GM12878 (cell line): ENCODE data around the gene COL19A1. TPM values are rescaled to one million over a fixed set of nuclear protein-coding genes. Genes with fewer than 3 reads are reported as not detected.
A peak's percentile ranks its signal among the peaks of the same experiment; 100 is the strongest.

Source experiments
- ATAC-seq: fragments of 200-7000 bp; cut with Tn5 transposase; 3 replicates; pipeline ENCODE4 v1.9.1; 2020; ENCODE audit warnings: mild to moderate bottlenecking, moderate library complexity
- Bru-seq: library from RNA; stranded (reverse); fragments of 400-500 nt; gene quantifications from one replicate; lab custom pipeline; 2021; lab: Mats Ljungman, UMichigan
- BruChase-seq, 2 experiments: library from RNA; stranded (reverse); fragments of 400-500 nt; gene quantifications; one replicate each; lab custom pipeline; 2021; lab: Mats Ljungman, UMichigan
- BruUV-seq: library from RNA; stranded (reverse); fragments of 400-500 nt; replicated peaks from 2 replicates; lab custom pipeline; 2021; lab: Mats Ljungman, UMichigan
- CTCF ChIA-PET: fragments of 300-600 bp; sonication (Branson Sonifier 250); formaldehyde crosslinking; extraction: SDS; loops from one replicate; lab custom pipeline; 2021; ENCODE audit warnings: inconsistent platforms; lab: Yijun Ruan, JAX
- POLR2A ChIA-PET: fragments of 350-600 bp; formaldehyde crosslinking; extraction: SDS; loops from one replicate; lab custom pipeline; 2021; ENCODE audit warnings: inconsistent platforms; lab: Charles Lee
- RAD21 ChIA-PET: fragments of 300-600 bp; sonication (Branson Sonifier 250); formaldehyde crosslinking; loops from one replicate; lab custom pipeline; 2023; ENCODE audit warnings: antibody characterized with exemption; ENCODE audit not compliant: unreplicated experiment; lab: Charles Lee
- SMC1A ChIA-PET: fragments of 300-600 bp; sonication (Branson Sonifier 250); formaldehyde crosslinking; loops from one replicate; lab custom pipeline; 2023; ENCODE audit not compliant: unreplicated experiment, uncharacterized antibody; lab: Charles Lee
- DNase-seq: peaks from one replicate; pipeline ENCODE4 v3.0.0-alpha.2; 2011; ENCODE audit warnings: low read depth, low spot score
- FAIRE-seq: peaks from 3 replicates; lab custom pipeline; 2011; peaks lifted over from hg19 to GRCh38; lab: Jason Lieb, UNC
- H2AFZ ChIP-seq: 2 replicates; pipeline ENCODE4 v1.6.0; 2011; ENCODE audit warnings: low read depth, low read length, control low read depth; ENCODE audit not compliant: control insufficient read depth
- H3K27ac ChIP-seq: 2 replicates; pipeline ENCODE4 v1.5.1; 2011; ENCODE audit warnings: control low read depth; ENCODE audit not compliant: control insufficient read depth, insufficient read depth
- H3K27me3 ChIP-seq, 2 experiments: replicated peaks in 1 of 2; 2 replicates each; pipeline versions ENCODE4 v1.6.0 to v1.6.1; 2011; ENCODE audit warnings: low read length in 1 of 2; ENCODE audit not compliant: control insufficient read depth in 2 of 2, insufficient read depth in 2 of 2
- H3K36me3 ChIP-seq, 2 experiments: 2 replicates each; pipeline ENCODE4 v1.5.1; 2011; ENCODE audit warnings: low read length in 1 of 2; ENCODE audit not compliant: control insufficient read depth in 2 of 2, insufficient read depth in 2 of 2
- H3K4me1 ChIP-seq: 2 replicates; pipeline ENCODE4 v1.6.1; 2011; ENCODE audit warnings: mild to moderate bottlenecking, low read length, moderate library complexity, mixed read lengths; ENCODE audit not compliant: control insufficient read depth, insufficient read depth
- H3K4me2 ChIP-seq: 2 replicates; pipeline ENCODE4 v1.6.0; 2011; ENCODE audit warnings: control low read depth; ENCODE audit not compliant: control insufficient read depth, insufficient read depth
- H3K4me3 ChIP-seq: fragments of 200-600 bp; sonication (generic); 2 replicates; pipeline ENCODE4 v1.5.1; 2016
- H3K79me2 ChIP-seq: 2 replicates; pipeline ENCODE4 v1.6.0; 2011; ENCODE audit warnings: low read length; ENCODE audit not compliant: control insufficient read depth, insufficient read depth
- H3K9ac ChIP-seq: 2 replicates; pipeline ENCODE4 v1.8.0; 2011; ENCODE audit warnings: low read length, control low read depth, mixed read lengths; ENCODE audit not compliant: control insufficient read depth, insufficient read depth
- H3K9me3 ChIP-seq: replicated peaks from 3 replicates; pipeline ENCODE4 v1.5.1; 2011; ENCODE audit warnings: mild to moderate bottlenecking, low read length; ENCODE audit not compliant: control insufficient read depth, insufficient read depth
- H4K20me1 ChIP-seq: 2 replicates; pipeline ENCODE4 v1.6.0; 2011; ENCODE audit not compliant: control insufficient read depth, insufficient read depth
- CBX5 ChIP-seq: sonication (generic); IDR thresholded peaks from 2 replicates; pipeline ENCODE4 v1.6.1; 2016; ENCODE audit warnings: low read depth, moderate library complexity, mild to moderate bottlenecking, inconsistent platforms
- CEBPB ChIP-seq, 2 experiments: fragments of 150-350 bp in 1 of 2; IDR thresholded peaks; 2 replicates each; pipeline ENCODE4 v1.6.1; 2012 to 2014; ENCODE audit warnings: low read depth in 2 of 2, low read length in 2 of 2, borderline replicate concordance in 1 of 2, inconsistent platforms in 1 of 2
- CHD4 ChIP-seq: fragments of 200-600 bp; sonication (generic); IDR thresholded peaks from 2 replicates; pipeline ENCODE4 v1.6.1; 2016; ENCODE audit warnings: mild to moderate bottlenecking
- CREB1 ChIP-seq: IDR thresholded peaks from 2 replicates; pipeline ENCODE4 v1.6.1; 2012; ENCODE audit warnings: low read depth, mild to moderate bottlenecking, inconsistent platforms
- CREM ChIP-seq: IDR thresholded peaks from 2 replicates; pipeline ENCODE4 v1.6.1; 2014; ENCODE audit warnings: antibody characterized with exemption, low read depth
- EP300 ChIP-seq, 2 experiments: fragments of 150-350 bp in 1 of 2; IDR thresholded peaks; 2 replicates each; pipeline ENCODE4 v1.6.1; 2011 to 2012; ENCODE audit warnings: low read depth in 2 of 2, low read length in 2 of 2, borderline replicate concordance in 1 of 2, improper control_type of control experiment in 1 of 2, inconsistent platforms in 1 of 2; ENCODE audit not compliant: control insufficient read depth in 1 of 2
- ESRRA ChIP-seq: IDR thresholded peaks from 2 replicates; pipeline ENCODE4 v1.6.1; 2012; ENCODE audit warnings: mild to moderate bottlenecking, low read length, improper control_type of control experiment
- PML ChIP-seq: IDR thresholded peaks from 2 replicates; pipeline ENCODE4 v1.6.1; 2012; ENCODE audit warnings: low read length, inconsistent platforms
- POLR2A ChIP-seq: IDR thresholded peaks from 2 replicates; pipeline ENCODE4 v1.6.1; 2011; ENCODE audit warnings: low read depth, mild to moderate bottlenecking, low read length
- RUNX3 ChIP-seq: IDR thresholded peaks from 2 replicates; pipeline ENCODE4 v1.6.1; 2012; ENCODE audit warnings: low read length, inconsistent platforms
- ZSCAN29 ChIP-seq: fragments of 450-650 bp; IDR thresholded peaks from 2 replicates; pipeline ENCODE4 v1.6.1; 2017; ENCODE audit warnings: mild to moderate bottlenecking, moderate library complexity
- WGBS: methylation state at CpG from one replicate; pipeline ENCODE4 v1.1.6; 2016; ENCODE audit warnings: low lambda C conversion rate; ENCODE audit not compliant: insufficient replicate concordance, insufficient coverage; ENCODE audit errors: missing lambda C conversion rate; 5-methylcytosine and 5-hydroxymethylcytosine counted together
- in situ Hi-C: fragments of 300-500 bp; cut with MboI; formaldehyde crosslinking; loops from 9 replicates; pipeline ENCODE4 v1.14.3; 2018; ENCODE audit warnings: mixed read lengths
- intact Hi-C: fragments of 100-400 bp; cut with micrococcal nuclease; formaldehyde crosslinking; loops from one replicate; pipeline ENCODE4 v1.14.2; 2022; ENCODE audit not compliant: unreplicated experiment
- long read RNA-seq, 2 experiments: library from polyadenylated mRNA; unstranded; transcript quantifications; one replicate each; pipeline ENCODE4 v2.0.0, GENCODE V29; 2019 to 2020
- polyA minus RNA-seq, 3 experiments: library from RNA; depleted of rRNA, polyadenylated mRNA; stranded (reverse); fragments of >200 nt; gene quantifications; 2 replicates each; pipeline ENCODE4 v1.2.3, GENCODE V29; 2011
- polyA plus RNA-seq, 11 experiments: library from polyadenylated mRNA; depleted of rRNA in 4 of 11; unstranded in 6 of 11; stranded (reverse) in 5 of 11; fragments of >200 nt; fragmentation: Nextera tagmentation in 4 of 11; fragmentation: Illumina TruSeq in 1 of 11; extraction: Ambion mirVana in 4 of 11; extraction: Trizol in 1 of 11; gene quantifications; 1 replicate in 1 of 11; 2 replicates in 10 of 11; pipeline versions ENCODE4 v1.2.1 to v1.2.3, GENCODE V29; 2011 to 2016; ENCODE audit warnings: inconsistent platforms in 2 of 11, missing spikeins in 2 of 11, low read depth in 1 of 11
- total RNA-seq, 4 experiments: library from RNA; depleted of rRNA in 3 of 4; stranded (reverse); fragments of >200 nt in 3 of 4; fragmentation: Illumina TruSeq in 1 of 4; extraction: Trizol in 1 of 4; gene quantifications; 2 replicates each; pipeline versions ENCODE4 v1.2.1 to v1.2.3, GENCODE V29; 2013 to 2021
- TF ChIP-seq, protein P1 (sequence below): fragments of 450-650 bp; IDR thresholded peaks from 2 replicates; pipeline ENCODE4 v1.6.1; 2016; ENCODE audit warnings: mild to moderate bottlenecking
- TF ChIP-seq, protein P2 (sequence below): fragments of 450-650 bp; IDR thresholded peaks from 2 replicates; pipeline ENCODE4 v1.6.1; 2017; ENCODE audit warnings: borderline replicate concordance
- TF ChIP-seq, protein P3 (sequence below): IDR thresholded peaks from 2 replicates; pipeline ENCODE4 v1.6.1; 2012; ENCODE audit warnings: low read depth, low read length, improper control_type of control experiment
- TF ChIP-seq, protein P4 (sequence below): IDR thresholded peaks from 2 replicates; pipeline ENCODE4 v1.6.1; 2011; ENCODE audit warnings: borderline replicate concordance, low read depth, mild to moderate bottlenecking, moderate library complexity, mixed read lengths, low read length; ENCODE audit not compliant: insufficient read depth; ENCODE audit errors: extremely low read length

COL19A1 gene
- total RNA-seq (2013; cell fraction: nucleolus; rRNA removed): 51.4 and 55.7 TPM in 2 replicates
- total RNA-seq (2014; rRNA removed): 4.7 and 5.8 TPM in 2 replicates
- total RNA-seq (2014; rRNA removed; fragmentation: Illumina TruSeq; extraction: Trizol): 5.8 and 6.1 TPM in 2 replicates
- 4.4 and 5.6 TPM in 2 replicates for total RNA-seq (2021)
- 2.1 TPM for polyA plus RNA-seq (2011; ENCODE audit: low read depth)
- 13.5 and 20.4 TPM in 2 replicates for polyA plus RNA-seq (2011; rRNA removed)
- 5.3 and 5.8 TPM in 2 replicates for polyA plus RNA-seq (2011; cell fraction: cytosol; rRNA removed)
- polyA plus RNA-seq (2011; cell fraction: nucleus; rRNA removed): 33.4 and 41.9 TPM in 2 replicates
- 3.0 and 3.9 TPM in 2 replicates for polyA plus RNA-seq (2012)
- 2.3 and 2.5 TPM in 2 replicates for polyA plus RNA-seq (2014; fragmentation: Illumina TruSeq; extraction: Trizol)
- 1 to 10 TPM; 1.1 to 1.9 TPM for polyA plus RNA-seq (2014; fragmentation: Nextera tagmentation; extraction: Ambion mirVana)
- 1.8 and 2.4 TPM in 2 replicates for polyA plus RNA-seq (2014; rRNA removed)
- polyA plus RNA-seq (2016; fragmentation: Nextera tagmentation; extraction: Ambion mirVana): 1 to 10 TPM; 3.6 to 6.0 TPM
- 49.5 and 53.5 TPM in 2 replicates for polyA minus RNA-seq (2011; rRNA and poly(A)+ RNA removed)
- 6.8 and 10.3 TPM in 2 replicates for polyA minus RNA-seq (2011; cell fraction: cytosol; rRNA and poly(A)+ RNA removed)
- 110 and 164 TPM in 2 replicates for polyA minus RNA-seq (2011; cell fraction: nucleus; rRNA and poly(A)+ RNA removed)
- Bru-seq, nascent RNA: percentile 83 among the genes with signal in this experiment
- BruChase-seq, experiment 1, labeled RNA remaining after a 6-hour chase: percentile 67 among the genes with signal in this experiment
- percentile 70 among the genes with signal in this experiment for BruChase-seq, experiment 2, labeled RNA remaining after a 2-hour chase
- long read RNA-seq, experiment 1, partial matches to known transcripts: 4 of 29 reads
- long read RNA-seq, experiment 1, other reads (novel, unspliced or antisense): 25 of 29 reads
- long read RNA-seq, experiment 2, partial matches to known transcripts: 77 of 233 reads
- long read RNA-seq, experiment 2, other reads (novel, unspliced or antisense): 156 of 233 reads

- SMC1A ChIA-PET: interaction anchor here (0.8 to 7.2 kb wide), 19 partner anchors 8 to 265 kb away, joined by 3 to 79 read pairs (median 6); partner anchors contain the start of gene LMBRD1
- DNase-seq: peak; percentile 76
- Histone ChIP-seq H3K27me3 (no peaks in the 10 kb centered on the region), H3K36me3 (no peaks in the 10 kb centered on the region), H3K4me1 (peaks cover 7% of the 10 kb centered on the region; the same call in 1 of the 2 replicates), H3K27ac (peak within 1 kb of the TSS; percentile 92), H4K20me1 (no peaks in the 10 kb centered on the region), H3K9me3 (no peaks in the 10 kb centered on the region), H3K4me3 (peak within 1 kb of the TSS; percentile 79), H3K79me2 (peaks cover 59% of the 10 kb centered on the region), H3K9ac (peak within 1 kb of the TSS; percentile 91), H2AFZ (peak within 1 kb of the TSS; percentile 91), H3K4me2 (peak within 1 kb of the TSS; percentile 83)
- in situ Hi-C loops (no loop called here), intact Hi-C loops (loop anchor here (1.0 to 5.0 kb wide), 3 partner anchors 29 to 134 kb away; no protein-coding TSS in a partner anchor)
- ATAC-seq: peak; percentile 64
- FAIRE-seq: peak; percentile 69
- CTCF ChIA-PET: interaction anchor here (0.5 to 6.1 kb wide), 20 partner anchors 12 to 374 kb away, joined by 3 to 91 read pairs (median 4); partner anchors contain the start of gene LMBRD1
- POLR2A ChIA-PET: interaction anchor here (1.0 to 4.0 kb wide), 12 partner anchors 10 to 85 kb away, joined by 3 to 43 read pairs (median 6); partner anchors contain the start of gene LMBRD1
- RAD21 ChIA-PET: interaction anchor here (0.8 to 7.0 kb wide), 12 partner anchors 11 to 242 kb away, joined by 3 to 93 read pairs (median 10); partner anchors contain the start of gene LMBRD1
- 0% methylated on average over 19 of the region's 19 CpGs for WGBS
- no TSS peak for BruUV-seq
- TF ChIP-seq CBX5 (peak; percentile 80), EP300 (IDR thresholded peaks at IDR 0.05; ENCODE audit: borderline replicate concordance in 1 of 2, control insufficient read depth in 1 of 2, low read depth in 2 of 2, low read length in 2 of 2) (no peak), ESRRA (no peak), CEBPB (IDR thresholded peaks at IDR 0.05; ENCODE audit: borderline replicate concordance in 1 of 2, low read depth in 2 of 2, low read length in 2 of 2) (no peak), CREB1 (0 out of 2 replicates have a peak, but pooled peaks have one; percentile 4), CREM (peak; percentile 34; the same call in 1 of the 2 replicates), RUNX3 (peak; percentile 10; the same call in 1 of the 2 replicates), PML (peak; percentile 23; the same call in 1 of the 2 replicates), ZSCAN29 (0 out of 2 replicates have a peak, but pooled peaks have one; percentile 32), CHD4 (no peak), POLR2A (peak; percentile 81)
- TF ChIP-seq, protein P1, sequence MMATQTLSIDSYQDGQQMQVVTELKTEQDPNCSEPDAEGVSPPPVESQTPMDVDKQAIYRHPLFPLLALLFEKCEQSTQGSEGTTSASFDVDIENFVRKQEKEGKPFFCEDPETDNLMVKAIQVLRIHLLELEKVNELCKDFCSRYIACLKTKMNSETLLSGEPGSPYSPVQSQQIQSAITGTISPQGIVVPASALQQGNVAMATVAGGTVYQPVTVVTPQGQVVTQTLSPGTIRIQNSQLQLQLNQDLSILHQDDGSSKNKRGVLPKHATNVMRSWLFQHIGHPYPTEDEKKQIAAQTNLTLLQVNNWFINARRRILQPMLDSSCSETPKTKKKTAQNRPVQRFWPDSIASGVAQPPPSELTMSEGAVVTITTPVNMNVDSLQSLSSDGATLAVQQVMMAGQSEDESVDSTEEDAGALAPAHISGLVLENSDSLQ: 0 out of 2 replicates have a peak, but pooled peaks have one; percentile 10
- TF ChIP-seq, protein P2, sequence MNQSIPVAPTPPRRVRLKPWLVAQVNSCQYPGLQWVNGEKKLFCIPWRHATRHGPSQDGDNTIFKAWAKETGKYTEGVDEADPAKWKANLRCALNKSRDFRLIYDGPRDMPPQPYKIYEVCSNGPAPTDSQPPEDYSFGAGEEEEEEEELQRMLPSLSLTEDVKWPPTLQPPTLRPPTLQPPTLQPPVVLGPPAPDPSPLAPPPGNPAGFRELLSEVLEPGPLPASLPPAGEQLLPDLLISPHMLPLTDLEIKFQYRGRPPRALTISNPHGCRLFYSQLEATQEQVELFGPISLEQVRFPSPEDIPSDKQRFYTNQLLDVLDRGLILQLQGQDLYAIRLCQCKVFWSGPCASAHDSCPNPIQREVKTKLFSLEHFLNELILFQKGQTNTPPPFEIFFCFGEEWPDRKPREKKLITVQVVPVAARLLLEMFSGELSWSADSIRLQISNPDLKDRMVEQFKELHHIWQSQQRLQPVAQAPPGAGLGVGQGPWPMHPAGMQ: no peak
- TF ChIP-seq, protein P3, sequence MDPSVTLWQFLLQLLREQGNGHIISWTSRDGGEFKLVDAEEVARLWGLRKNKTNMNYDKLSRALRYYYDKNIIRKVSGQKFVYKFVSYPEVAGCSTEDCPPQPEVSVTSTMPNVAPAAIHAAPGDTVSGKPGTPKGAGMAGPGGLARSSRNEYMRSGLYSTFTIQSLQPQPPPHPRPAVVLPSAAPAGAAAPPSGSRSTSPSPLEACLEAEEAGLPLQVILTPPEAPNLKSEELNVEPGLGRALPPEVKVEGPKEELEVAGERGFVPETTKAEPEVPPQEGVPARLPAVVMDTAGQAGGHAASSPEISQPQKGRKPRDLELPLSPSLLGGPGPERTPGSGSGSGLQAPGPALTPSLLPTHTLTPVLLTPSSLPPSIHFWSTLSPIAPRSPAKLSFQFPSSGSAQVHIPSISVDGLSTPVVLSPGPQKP: no peak
- TF ChIP-seq, protein P4, sequence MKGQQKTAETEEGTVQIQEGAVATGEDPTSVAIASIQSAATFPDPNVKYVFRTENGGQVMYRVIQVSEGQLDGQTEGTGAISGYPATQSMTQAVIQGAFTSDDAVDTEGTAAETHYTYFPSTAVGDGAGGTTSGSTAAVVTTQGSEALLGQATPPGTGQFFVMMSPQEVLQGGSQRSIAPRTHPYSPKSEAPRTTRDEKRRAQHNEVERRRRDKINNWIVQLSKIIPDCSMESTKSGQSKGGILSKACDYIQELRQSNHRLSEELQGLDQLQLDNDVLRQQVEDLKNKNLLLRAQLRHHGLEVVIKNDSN: no peak
Measured at GRCh38 chr6:69866351-69866769, at the start of gene COL19A1. Gene COL19A1 (plus strand): TSS chr6:69866556. CDS start chr6:69879568, 13,012 bp downstream.
